HK-2 (cell line): ENCODE results near the gene RRP8.

Experiments
- DNase-seq: peaks from one replicate; pipeline ENCODE4 v3.0.0-alpha.2; 2018; ENCODE audit not compliant: unreplicated experiment

Gene RRP8

GRCh38 chr11:6617315-6617781 is 13.9 kb upstream of the RRP8 start:
- no peak for DNase-seq

GRCh38 chr11:6616596-6617250 is 13.3 kb upstream of the RRP8 start:
- DNase-seq: no peak

DNA sequence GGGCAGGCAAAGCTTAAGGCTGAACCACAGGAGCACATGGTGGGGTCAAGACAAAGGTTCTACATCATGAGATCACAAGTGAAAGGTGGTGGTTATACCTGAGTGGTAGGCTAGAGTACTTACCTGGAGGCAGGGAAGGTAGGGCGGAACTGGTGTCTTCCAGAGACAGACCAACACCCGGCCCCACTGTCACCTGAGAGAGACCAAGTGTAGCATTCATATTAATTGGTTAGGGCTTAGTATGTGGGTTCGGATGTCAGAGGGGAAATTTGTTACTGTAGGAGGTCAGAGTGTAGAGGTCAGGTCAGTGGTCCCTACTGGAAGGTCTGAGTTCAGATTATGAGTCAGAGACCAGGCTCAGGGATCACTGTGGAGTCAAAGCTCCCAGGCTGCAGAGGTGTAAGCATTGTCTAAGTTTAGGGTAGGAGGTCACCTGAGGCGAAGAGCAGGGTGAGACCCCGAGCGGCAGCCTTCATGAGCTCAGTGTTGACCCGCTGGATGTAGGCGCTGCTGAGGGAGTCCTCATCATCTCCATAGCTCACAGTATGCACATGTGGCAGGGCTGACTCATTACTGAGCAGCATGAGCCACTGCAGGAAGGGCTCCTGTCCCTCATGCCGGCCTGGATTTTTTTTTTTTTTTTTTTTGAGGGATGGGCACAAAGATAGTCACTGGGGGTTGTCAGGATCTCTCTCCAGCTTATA is 12.6 kb upstream of the RRP8 start:
- DNase-seq: no peak

- no peak for DNase-seq
Measured at GRCh38 chr11:6615046-6615445, 11.6 kb upstream of the RRP8 start.

DNA sequence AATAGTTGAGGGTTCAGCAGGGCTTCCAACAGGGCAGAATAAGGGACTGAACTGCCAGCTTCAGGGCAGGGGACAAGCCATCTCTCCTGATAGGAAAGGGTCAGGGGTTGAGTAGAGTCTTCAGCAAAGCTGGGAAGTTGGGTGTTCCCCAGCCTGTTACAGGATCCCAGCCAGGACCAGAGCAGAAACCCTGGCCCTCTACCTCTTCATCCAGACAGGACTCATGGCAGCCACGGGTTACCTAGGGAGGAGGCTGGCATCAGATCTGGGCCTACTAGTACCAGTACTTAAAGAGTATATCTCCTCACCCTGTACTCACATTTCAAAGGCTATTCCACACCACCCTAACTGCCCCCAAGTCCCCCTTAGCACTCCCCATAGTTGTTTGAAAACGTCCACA is 11.0 kb upstream of the RRP8 start:
- no peak for DNase-seq

DNA sequence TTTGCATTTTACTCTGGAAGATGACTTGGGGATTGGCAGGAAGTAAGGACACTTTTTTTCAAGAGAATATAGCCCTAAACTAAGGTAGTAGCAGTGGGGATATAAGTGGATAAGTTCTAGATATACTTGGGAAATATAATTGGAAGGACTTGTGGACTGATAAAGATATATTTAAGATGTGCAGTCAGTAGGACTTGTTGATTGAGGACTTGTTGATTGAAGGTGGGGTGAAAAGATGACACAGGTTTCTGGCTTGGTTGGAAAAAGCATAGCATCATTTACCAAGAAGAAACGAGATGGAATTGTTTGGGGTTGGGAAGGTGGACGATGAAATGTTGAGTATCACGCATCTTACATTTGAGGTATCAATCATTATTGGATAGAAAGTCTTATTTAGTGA is 10.1 kb upstream of the RRP8 start:
- no peak for DNase-seq

DNA sequence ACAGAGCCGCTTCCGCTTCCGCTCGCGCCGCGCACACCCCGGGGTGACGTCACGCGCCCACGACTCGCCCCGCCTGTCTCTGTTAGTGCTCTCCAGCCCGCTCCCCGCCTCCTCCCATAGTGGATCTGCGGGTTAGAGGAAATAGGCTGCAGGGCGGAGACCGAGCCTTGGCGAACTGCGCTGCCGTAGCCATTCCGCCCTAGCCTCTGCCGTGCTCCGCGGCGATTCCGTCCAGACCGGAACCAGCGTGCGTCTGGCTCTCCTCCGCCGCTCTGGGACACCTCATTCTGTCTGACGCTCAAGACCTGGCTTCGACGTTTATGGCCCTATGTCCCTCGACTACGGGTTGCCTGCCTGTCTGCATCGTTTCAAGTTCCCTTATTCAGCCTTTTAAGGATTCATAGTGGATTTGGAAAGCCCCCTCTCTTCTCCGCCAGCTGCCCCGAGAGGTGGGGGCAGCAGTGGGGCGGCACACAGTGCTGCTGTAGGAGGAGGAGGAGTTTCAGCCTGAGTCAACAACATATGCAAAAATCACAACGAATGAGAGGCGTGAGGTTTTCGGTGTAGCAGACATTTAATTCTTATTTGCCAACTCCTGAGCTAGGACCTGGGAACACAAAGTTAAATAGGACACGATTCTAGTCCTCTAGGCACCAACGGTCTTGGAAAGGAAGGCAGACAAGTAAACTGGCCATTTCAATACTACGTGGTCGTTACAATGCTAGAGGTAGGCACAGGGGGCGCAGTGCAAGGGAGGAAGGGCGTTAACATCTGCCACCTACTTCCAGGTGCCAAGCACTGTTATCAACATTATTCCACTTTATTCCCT is 9.0 kb upstream of the RRP8 start, which contains the start of gene TAF10:
Gene TAF10, minus strand, starts transcription at position 4 of the 829 bp plus-strand sequence. CDS start 27 bp downstream, outside the sequence.
- peak; percentile 90 for DNase-seq

DNA sequence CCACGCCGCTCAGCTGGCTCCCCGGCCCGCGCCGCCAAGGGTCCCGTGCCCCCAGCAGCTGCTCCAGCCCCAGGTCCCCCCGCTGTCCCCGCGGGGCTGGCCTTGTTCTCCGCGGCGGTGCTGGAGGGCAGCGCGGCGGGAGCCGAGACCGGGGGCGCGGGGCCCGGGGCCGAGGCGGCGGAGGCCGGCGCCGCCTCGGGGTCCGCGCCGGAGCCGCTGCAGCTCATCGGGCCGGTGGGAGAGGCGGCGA is 8.5 kb upstream of the RRP8 start:
- no peak for DNase-seq

- DNase-seq: peak; percentile 32
Measured at GRCh38 chr11:6611092-6611962, 7.9 kb upstream of the RRP8 start.

- DNase-seq: no peak
Measured at GRCh38 chr11:6610591-6610990, 7.2 kb upstream of the RRP8 start.

GRCh38 chr11:6609502-6610015 is 6.1 kb upstream of the RRP8 start:
- no peak for DNase-seq

DNA sequence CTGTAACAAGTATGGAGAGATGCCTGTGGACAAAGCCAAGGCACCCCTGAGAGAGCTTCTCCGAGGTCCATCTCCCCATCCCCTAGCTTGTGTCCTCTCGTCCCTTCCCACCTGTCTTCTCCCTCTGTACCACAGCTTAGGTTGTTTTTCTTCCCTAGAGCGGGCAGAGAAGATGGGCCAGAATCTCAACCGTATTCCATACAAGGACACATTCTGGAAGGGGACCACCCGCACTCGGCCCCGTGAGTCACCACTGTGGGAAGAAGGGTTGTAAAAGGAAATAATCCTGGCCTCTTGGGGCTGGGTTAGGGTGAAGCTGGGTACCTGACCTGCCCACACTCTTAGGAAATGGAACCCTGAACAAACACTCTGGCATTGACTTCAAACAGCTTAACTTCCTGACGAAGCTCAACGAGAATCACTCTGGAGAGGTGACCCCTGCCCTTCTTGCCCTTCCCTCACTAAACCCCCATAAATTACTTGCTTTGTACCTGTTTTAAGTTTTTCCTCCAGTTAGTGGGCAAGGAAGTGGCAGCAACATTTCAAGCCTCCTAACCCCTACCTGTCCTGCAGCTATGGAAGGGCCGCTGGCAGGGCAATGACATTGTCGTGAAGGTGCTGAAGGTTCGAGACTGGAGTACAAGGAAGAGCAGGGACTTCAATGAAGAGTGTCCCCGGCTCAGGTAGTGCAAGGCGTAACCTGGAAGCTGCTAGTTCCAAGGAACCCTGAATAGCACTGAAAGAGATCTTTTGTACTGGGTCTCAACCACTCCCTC is 5.5 kb upstream of the RRP8 start:
- DNase-seq: no peak

GRCh38 chr11:6608011-6608410 is 4.6 kb upstream of the RRP8 start:
- no peak for DNase-seq

GRCh38 chr11:6607190-6607795 is 3.9 kb upstream of the RRP8 start:
- DNase-seq: no peak

DNA sequence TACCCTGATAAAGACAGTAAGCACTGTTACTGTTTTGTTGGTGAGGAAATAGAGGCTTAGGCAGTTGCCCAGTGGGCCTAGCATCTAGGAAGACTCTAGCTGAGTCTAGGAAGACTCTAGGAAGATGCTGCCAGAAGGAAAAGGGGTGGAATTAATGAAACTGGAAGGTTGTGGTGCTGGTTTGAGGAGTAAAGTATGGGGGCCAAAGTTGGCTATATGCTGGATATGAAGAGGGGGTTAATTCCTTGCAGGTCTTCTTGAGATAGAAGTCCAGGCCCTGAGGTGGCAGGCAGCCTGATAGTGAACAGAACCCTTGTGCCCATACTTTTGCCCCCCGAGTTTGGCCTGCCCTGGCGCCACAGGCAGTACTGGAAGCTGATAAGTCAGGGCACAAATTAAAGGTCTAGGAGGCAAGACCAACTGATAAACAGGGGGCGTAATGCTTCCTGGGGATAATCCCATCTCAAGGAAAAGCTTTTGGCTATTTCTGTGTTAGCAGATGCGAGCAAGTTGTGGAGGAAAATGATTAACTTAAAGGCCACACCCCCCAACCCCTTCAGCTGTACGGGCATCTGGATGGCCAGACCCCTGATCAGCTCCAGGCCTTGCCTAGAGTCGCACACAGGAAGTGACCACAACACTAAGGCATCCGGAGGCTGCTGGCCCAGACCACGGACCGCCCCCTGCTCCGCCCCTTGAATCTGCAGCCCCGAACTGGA is 3.2 kb upstream of the RRP8 start:
- peak; percentile 88 for DNase-seq

DNA sequence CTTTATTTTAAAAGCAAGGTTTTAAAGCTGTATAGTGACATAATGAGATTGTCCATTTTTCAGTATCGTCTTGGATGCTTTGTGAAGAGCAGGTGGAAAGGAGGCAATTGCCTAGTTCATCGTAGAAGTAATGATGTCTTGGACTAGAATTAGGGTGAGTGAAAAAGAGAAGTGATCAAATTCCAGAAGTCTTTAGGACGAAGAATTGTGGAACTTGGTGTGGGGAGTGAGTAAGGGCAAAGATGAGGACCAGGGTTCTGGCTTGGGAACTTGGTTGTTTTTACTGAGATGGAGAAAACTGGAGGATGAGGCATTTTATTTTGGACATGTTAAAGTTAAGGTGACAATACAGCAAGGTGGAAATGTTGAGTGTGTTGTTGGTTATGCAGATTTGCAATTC is 1.4 kb upstream of the RRP8 start:
- DNase-seq: no peak

DNA sequence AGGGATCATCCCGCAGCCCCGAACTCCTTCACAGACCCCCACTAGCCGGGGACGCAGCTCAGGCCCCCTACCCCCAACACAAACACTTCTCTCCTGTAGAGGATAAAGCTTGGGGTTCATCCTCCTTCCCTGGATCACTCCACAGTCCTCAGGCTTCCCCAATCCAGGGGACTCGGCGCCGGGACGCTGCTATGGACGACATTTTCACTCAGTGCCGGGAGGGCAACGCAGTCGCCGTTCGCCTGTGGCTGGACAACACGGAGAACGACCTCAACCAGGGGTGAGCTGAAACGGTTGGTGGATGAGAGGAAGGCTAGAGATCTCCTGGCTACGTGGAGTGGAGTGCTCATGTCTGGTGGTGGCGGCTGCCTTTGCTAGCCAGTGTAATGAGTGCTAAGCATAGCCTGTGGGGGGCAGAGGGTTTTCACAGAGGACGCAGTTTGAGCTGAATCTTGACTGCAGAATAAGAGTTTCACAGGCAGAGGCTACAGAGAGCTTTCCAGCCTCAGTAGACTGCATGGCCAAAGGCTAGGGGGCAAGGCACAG is 738 bp upstream of the RRP8 start:
- peak; percentile 47 for DNase-seq

DNA sequence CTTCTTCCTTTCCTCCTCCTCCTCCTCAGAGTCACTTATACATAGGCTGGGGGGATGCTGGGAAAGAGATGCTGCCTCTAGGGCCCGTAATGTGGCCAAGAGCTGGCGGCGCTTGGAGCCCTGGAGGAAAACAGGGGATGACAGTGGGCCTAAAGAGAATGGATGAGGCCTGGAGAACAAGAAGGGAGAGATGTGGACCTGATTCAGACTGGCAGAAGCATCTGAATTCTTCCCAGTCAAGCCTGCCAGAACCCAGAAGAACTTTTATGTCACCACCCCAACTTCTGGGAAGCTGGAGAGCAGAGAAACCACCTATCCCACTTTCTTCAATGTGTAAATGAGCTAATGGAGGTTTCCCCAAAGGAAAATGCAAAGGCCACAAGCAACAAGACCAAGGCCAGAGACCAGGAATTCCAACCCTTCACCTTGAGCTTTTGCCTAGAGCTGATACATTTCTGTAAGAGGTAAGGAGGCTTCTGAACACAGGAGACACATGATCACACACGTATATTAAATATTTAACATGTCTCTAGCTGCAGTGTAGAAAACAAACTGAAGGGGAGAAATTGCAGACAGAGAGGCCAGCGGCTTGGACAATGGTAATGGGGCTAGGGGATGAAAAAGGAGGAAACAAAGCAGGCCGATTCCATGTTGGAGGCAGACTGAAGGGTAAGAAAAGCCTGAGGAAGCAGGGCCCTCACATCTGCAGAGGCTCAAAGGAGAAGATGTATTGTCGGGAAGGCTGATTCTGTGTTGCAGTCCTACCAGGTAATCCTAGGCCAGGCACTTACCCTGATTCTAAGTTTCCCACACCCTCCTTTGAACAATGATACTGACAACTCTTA is 1.1 kb downstream of the RRP8 start:
- no peak for DNase-seq

DNA sequence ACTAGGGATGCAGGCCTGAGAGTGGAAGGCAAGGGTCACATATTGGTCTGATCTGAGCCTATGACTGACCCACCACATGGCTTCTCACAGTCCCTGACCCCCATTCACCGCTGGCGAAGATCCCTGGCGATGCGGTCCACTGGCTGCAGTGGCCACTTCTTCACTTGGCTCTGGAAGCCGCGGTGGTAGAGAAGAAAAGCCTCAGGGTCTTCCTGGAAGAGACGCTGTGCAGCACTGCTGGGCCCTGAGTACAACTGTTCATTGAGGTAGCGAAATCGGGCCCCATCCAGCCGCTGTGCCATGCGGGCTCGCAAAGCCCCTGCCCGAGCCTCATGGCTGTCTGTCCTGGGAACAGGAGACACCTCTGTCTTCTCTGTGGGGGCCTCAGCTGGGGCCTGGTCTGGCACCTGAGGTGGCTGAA is 2.4 kb downstream of the RRP8 start:
- no peak for DNase-seq
